GM23338 (cell line): ENCODE results near the gene RNF40. TPM values are rescaled to one million over a fixed set of nuclear protein-coding genes. Genes with fewer than 3 reads are reported as not detected.

ENCODE experiments used
- ATAC-seq: fragments of 200-7000 bp; cut with Tn5 transposase; 3 replicates; pipeline ENCODE4 v1.9.1; 2020
- DNase-seq: peaks from one replicate; pipeline ENCODE4 v3.0.0-alpha.2; 2015; ENCODE audit warnings: low spot score
- H2AFZ ChIP-seq: fragments of 200-600 bp; sonication (generic); 2 replicates; pipeline ENCODE4 v1.8.0; 2016; ENCODE audit warnings: antibody characterized with exemption, mild to moderate bottlenecking, moderate library complexity
- H3F3A ChIP-seq: fragments of 200-600 bp; sonication (generic); replicated peaks from 2 replicates; pipeline ENCODE4 v1.8.0; 2017; ENCODE audit warnings: antibody characterized with exemption, mixed run types, low read depth
- H3K27ac ChIP-seq: fragments of 200-600 bp; sonication (generic); 2 replicates; pipeline ENCODE4 v1.6.1; 2016; ENCODE audit warnings: low read depth
- H3K27me3 ChIP-seq: fragments of 200-600 bp; sonication (generic); 2 replicates; pipeline ENCODE4 v1.8.0; 2016; ENCODE audit warnings: mild to moderate bottlenecking, mixed run types, moderate library complexity; ENCODE audit not compliant: insufficient read depth
- H3K36me3 ChIP-seq: fragments of 200-600 bp; sonication (generic); 2 replicates; pipeline ENCODE4 v1.8.0; 2016; ENCODE audit warnings: mild to moderate bottlenecking; ENCODE audit not compliant: insufficient read depth
- H3K4me1 ChIP-seq: fragments of 200-600 bp; sonication (generic); 2 replicates; pipeline ENCODE4 v1.8.0; 2016; ENCODE audit warnings: mild to moderate bottlenecking, moderate library complexity; ENCODE audit not compliant: insufficient read depth
- H3K4me2 ChIP-seq: fragments of 200-600 bp; sonication (generic); 2 replicates; pipeline ENCODE4 v1.7.1; 2017; ENCODE audit warnings: mixed run types
- H3K4me3 ChIP-seq: fragments of 200-600 bp; sonication (generic); 2 replicates; pipeline ENCODE4 v1.6.1; 2016; ENCODE audit warnings: mixed run types
- H3K79me2 ChIP-seq: fragments of 200-600 bp; sonication (generic); replicated peaks from 2 replicates; pipeline ENCODE4 v1.8.0; 2017; ENCODE audit warnings: mild to moderate bottlenecking; ENCODE audit not compliant: insufficient read depth
- H3K9me2 ChIP-seq: fragments of 200-600 bp; sonication (generic); 2 replicates; pipeline ENCODE4 v1.8.0; 2017; ENCODE audit not compliant: insufficient read depth
- H4K20me1 ChIP-seq: fragments of 200-600 bp; sonication (generic); replicated peaks from 2 replicates; pipeline ENCODE4 v1.8.0; 2017; ENCODE audit warnings: mild to moderate bottlenecking; ENCODE audit not compliant: insufficient read depth
- H3K27ac Mint-ChIP-seq: 2 replicates; pipeline ENCODE4 v1.8.0; 2020; ENCODE audit warnings: inconsistent platforms, mild to moderate bottlenecking, moderate library complexity, mixed read lengths
- H3K27me3 Mint-ChIP-seq: 3 replicates; pipeline ENCODE4 v1.8.0; 2022; ENCODE audit warnings: low read depth, mild to moderate bottlenecking, moderate library complexity, mixed read lengths, inconsistent platforms; ENCODE audit not compliant: insufficient read depth, poor library complexity
- H3K36me3 Mint-ChIP-seq: 3 replicates; pipeline ENCODE4 v1.8.0; 2021; ENCODE audit warnings: low read depth, mild to moderate bottlenecking, inconsistent platforms, moderate library complexity, mixed read lengths
- H3K4me1 Mint-ChIP-seq: 3 replicates; pipeline ENCODE4 v1.8.0; 2020; ENCODE audit warnings: mild to moderate bottlenecking, inconsistent platforms, mixed read lengths
- H3K4me3 Mint-ChIP-seq: 3 replicates; pipeline ENCODE4 v1.8.0; 2021; ENCODE audit warnings: moderate library complexity, mild to moderate bottlenecking, inconsistent platforms, mixed read lengths
- H3K9me3 Mint-ChIP-seq: 3 replicates; pipeline ENCODE4 v1.8.0; 2020; ENCODE audit warnings: moderate library complexity, mild to moderate bottlenecking, inconsistent platforms, mixed read lengths
- CREB1 ChIP-seq: fragments of 250-450 bp; sonication (Bioruptor Pico); IDR thresholded peaks from 2 replicates; pipeline ENCODE4 v1.5.0; 2020; ENCODE audit warnings: low read depth, mild to moderate bottlenecking, moderate library complexity
- EZH2phosphoT487 ChIP-seq: fragments of 200-600 bp; sonication (generic); IDR thresholded peaks from one replicate; pipeline ENCODE4 v1.8.1; 2018; ENCODE audit warnings: antibody characterized with exemption; ENCODE audit not compliant: unreplicated experiment
- JUNB ChIP-seq: IDR thresholded peaks from one replicate; pipeline ENCODE4 v1.6.1; 2016; ENCODE audit warnings: antibody characterized with exemption; ENCODE audit not compliant: unreplicated experiment
- NANOG ChIP-seq: IDR thresholded peaks from 2 replicates; pipeline ENCODE4 v1.6.1; 2016; ENCODE audit warnings: antibody characterized with exemption, borderline replicate concordance
- STAT1 ChIP-seq: IDR thresholded peaks from one replicate; pipeline ENCODE4 v1.6.1; 2016; ENCODE audit warnings: antibody characterized with exemption; ENCODE audit not compliant: unreplicated experiment
- ZNF114 ChIP-seq: fragments of 250-450 bp; sonication (Bioruptor Pico); IDR thresholded peaks from 2 replicates; pipeline ENCODE4 v1.5.0; 2020; ENCODE audit warnings: mild to moderate bottlenecking, moderate library complexity
- ZNF331 ChIP-seq: fragments of 250-450 bp; sonication (Bioruptor Pico); IDR thresholded peaks from 2 replicates; pipeline ENCODE4 v1.5.0; 2020; ENCODE audit warnings: low read depth, mild to moderate bottlenecking, moderate library complexity
- polyA plus RNA-seq: library from polyadenylated mRNA; unstranded; fragments of >200 nt; fragmentation: Nextera tagmentation; extraction: Ambion mirVana; gene quantifications from 2 replicates; pipeline ENCODE4 v1.2.1, GENCODE V29; 2016
- total RNA-seq: library from RNA; depleted of rRNA; stranded (reverse); fragments of >200 nt; shearing (Covaris generic); gene quantifications from 2 replicates; pipeline ENCODE4 v1.2.3, GENCODE V29; 2014
- TF ChIP-seq, protein P1 (sequence below): fragments of 250-450 bp; sonication (Bioruptor Pico); IDR thresholded peaks from 2 replicates; pipeline ENCODE4 v1.5.0; 2020; ENCODE audit warnings: mild to moderate bottlenecking, moderate library complexity
- TF ChIP-seq, protein P2 (sequence below): IDR thresholded peaks from one replicate; pipeline ENCODE4 v1.6.1; 2018; ENCODE audit warnings: antibody characterized with exemption; ENCODE audit not compliant: unreplicated experiment
- TF ChIP-seq, protein P3 (sequence below): IDR thresholded peaks from 2 replicates; pipeline ENCODE4 v1.6.1; 2016; ENCODE audit warnings: antibody characterized with exemption
- TF ChIP-seq, protein P4 (sequence below), 2 experiments: fragments of 200-600 bp in 1 of 2; sonication (generic) in 1 of 2; conservative IDR thresholded peaks; 2 replicates each; pipeline versions ENCODE4 v1.5.1 to v1.6.1; 2016 to 2017; ENCODE audit warnings: antibody characterized with exemption in 2 of 2, low read depth in 2 of 2, mild to moderate bottlenecking in 2 of 2, moderate library complexity in 1 of 2

Gene RNF40
- total and polyA plus RNA-seq, 2 experiments from 2014 or later: 36.0 to 78.5 TPM

DNA sequence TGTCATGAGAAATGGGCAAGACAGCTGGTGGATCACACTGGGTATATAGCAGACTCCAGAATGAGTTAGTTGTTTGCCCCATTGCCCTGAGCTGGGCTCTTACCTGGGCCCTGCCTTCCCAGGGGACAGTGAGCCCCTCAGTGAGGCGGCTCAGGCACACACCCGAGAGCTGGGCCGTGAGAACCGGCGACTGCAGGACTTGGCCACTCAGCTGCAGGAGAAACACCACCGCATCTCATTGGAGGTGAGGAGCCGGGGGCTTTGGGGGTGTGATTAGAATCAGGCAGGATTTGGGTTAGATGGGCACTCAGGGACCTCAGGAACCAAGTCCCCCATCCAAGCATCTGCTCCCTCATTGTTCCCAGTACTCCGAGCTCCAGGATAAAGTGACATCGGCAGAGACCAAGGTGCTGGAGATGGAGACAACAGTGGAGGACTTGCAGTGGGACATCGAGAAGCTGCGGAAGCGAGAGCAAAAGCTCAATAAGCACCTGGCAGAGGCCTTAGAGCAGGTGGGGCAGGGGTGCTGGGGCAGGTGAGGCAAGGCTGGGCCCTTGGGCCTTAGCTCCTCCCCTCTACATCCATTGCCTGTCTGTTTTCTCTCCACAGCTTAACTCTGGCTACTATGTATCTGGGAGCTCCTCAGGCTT, 2.8 kb downstream of the RNF40 start (continued):
- TF ChIP-seq, protein P1, sequence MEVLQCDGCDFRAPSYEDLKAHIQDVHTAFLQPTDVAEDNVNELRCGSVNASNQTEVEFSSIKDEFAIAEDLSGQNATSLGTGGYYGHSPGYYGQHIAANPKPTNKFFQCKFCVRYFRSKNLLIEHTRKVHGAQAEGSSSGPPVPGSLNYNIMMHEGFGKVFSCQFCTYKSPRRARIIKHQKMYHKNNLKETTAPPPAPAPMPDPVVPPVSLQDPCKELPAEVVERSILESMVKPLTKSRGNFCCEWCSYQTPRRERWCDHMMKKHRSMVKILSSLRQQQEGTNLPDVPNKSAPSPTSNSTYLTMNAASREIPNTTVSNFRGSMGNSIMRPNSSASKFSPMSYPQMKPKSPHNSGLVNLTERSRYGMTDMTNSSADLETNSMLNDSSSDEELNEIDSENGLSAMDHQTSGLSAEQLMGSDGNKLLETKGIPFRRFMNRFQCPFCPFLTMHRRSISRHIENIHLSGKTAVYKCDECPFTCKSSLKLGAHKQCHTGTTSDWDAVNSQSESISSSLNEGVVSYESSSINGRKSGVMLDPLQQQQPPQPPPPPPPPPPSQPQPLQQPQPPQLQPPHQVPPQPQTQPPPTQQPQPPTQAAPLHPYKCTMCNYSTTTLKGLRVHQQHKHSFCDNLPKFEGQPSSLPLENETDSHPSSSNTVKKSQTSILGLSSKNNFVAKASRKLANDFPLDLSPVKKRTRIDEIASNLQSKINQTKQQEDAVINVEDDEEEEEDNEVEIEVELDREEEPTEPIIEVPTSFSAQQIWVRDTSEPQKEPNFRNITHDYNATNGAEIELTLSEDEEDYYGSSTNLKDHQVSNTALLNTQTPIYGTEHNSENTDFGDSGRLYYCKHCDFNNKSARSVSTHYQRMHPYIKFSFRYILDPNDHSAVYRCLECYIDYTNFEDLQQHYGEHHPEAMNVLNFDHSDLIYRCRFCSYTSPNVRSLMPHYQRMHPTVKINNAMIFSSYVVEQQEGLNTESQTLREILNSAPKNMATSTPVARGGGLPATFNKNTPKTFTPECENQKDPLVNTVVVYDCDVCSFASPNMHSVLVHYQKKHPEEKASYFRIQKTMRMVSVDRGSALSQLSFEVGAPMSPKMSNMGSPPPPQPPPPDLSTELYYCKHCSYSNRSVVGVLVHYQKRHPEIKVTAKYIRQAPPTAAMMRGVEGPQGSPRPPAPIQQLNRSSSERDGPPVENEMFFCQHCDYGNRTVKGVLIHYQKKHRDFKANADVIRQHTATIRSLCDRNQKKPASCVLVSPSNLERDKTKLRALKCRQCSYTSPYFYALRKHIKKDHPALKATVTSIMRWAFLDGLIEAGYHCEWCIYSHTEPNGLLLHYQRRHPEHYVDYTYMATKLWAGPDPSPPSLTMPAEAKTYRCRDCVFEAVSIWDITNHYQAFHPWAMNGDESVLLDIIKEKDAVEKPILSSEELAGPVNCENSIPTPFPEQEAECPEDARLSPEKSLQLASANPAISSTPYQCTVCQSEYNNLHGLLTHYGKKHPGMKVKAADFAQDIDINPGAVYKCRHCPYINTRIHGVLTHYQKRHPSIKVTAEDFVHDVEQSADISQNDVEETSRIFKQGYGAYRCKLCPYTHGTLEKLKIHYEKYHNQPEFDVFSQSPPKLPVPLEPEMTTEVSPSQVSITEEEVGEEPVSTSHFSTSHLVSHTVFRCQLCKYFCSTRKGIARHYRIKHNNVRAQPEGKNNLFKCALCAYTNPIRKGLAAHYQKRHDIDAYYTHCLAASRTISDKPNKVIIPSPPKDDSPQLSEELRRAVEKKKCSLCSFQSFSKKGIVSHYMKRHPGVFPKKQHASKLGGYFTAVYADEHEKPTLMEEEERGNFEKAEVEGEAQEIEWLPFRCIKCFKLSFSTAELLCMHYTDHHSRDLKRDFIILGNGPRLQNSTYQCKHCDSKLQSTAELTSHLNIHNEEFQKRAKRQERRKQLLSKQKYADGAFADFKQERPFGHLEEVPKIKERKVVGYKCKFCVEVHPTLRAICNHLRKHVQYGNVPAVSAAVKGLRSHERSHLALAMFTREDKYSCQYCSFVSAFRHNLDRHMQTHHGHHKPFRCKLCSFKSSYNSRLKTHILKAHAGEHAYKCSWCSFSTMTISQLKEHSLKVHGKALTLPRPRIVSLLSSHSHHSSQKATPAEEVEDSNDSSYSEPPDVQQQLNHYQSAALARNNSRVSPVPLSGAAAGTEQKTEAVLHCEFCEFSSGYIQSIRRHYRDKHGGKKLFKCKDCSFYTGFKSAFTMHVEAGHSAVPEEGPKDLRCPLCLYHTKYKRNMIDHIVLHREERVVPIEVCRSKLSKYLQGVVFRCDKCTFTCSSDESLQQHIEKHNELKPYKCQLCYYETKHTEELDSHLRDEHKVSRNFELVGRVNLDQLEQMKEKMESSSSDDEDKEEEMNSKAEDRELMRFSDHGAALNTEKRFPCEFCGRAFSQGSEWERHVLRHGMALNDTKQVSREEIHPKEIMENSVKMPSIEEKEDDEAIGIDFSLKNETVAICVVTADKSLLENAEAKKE (CRISPR knock-in tag): no peak
- no peak for TF ChIP-seq ZNF114 (CRISPR knock-in tag)

DNA sequence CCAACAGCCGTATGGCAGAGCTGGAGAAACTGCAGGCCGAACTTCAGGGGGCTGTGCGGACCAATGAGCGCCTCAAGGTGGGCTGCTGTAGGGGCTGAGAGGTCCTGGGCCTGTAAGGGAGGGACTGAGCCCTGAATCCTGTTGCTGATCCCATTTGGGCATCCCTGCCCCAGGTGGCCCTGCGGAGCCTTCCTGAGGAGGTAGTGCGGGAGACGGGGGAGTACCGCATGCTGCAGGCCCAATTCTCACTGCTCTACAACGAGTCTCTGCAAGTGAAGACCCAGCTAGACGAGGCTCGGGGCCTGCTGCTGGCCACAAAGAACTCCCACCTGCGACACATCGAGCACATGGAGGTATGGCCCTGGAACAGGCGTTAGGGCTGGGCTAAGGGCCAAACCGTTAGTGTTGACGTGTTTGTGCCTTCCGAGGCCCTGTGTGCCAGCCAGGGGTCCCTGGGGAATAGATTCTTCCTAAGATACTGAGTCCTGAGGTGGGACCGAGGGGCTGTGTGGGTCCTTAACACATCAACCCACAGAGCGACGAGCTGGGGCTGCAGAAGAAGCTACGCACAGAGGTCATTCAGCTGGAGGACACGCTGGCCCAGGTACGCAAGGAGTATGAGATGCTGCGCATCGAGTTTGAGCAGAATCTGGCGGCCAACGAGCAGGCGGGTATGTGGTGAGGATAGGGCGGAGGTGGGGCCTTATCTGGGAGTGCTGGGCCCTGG, 4.2 kb downstream of the RNF40 start:
- Mint-ChIP-seq H3K36me3 (peaks cover 86% of the 10 kb centered on the region), H3K4me3 (no peak overlapping the region), H3K27me3 (peaks cover 14% of the 10 kb centered on the region), H3K4me1 (peaks cover 6% of the 10 kb centered on the region), H3K27ac (no peak overlapping the region), H3K9me3 (no peaks in the 10 kb centered on the region; the same call in 2 of the 3 replicates)
- Histone ChIP-seq H3F3A (no peaks in the 10 kb centered on the region), H3K4me2 (no peak overlapping the region), H3K27ac (no peak overlapping the region), H4K20me1 (peaks cover 21% of the 10 kb centered on the region), H3K79me2 (peaks cover 24% of the 10 kb centered on the region), H3K9me2 (no peaks in the 10 kb centered on the region), H3K36me3 (peaks cover 44% of the 10 kb centered on the region), H3K4me3 (no peak overlapping the region), H3K4me1 (no peaks in the 10 kb centered on the region), H3K27me3 (no peaks in the 10 kb centered on the region), H2AFZ (no peak overlapping the region)
- no peak for ATAC-seq
- no peak for DNase-seq
- TF ChIP-seq EZH2phosphoT487 (no peak), CREB1 (no peak), NANOG (no peak), STAT1 (no peak), ZNF114 (CRISPR knock-in tag) (no peak), JUNB (no peak), ZNF331 (CRISPR knock-in tag) (no peak)
- TF ChIP-seq, protein P2, sequence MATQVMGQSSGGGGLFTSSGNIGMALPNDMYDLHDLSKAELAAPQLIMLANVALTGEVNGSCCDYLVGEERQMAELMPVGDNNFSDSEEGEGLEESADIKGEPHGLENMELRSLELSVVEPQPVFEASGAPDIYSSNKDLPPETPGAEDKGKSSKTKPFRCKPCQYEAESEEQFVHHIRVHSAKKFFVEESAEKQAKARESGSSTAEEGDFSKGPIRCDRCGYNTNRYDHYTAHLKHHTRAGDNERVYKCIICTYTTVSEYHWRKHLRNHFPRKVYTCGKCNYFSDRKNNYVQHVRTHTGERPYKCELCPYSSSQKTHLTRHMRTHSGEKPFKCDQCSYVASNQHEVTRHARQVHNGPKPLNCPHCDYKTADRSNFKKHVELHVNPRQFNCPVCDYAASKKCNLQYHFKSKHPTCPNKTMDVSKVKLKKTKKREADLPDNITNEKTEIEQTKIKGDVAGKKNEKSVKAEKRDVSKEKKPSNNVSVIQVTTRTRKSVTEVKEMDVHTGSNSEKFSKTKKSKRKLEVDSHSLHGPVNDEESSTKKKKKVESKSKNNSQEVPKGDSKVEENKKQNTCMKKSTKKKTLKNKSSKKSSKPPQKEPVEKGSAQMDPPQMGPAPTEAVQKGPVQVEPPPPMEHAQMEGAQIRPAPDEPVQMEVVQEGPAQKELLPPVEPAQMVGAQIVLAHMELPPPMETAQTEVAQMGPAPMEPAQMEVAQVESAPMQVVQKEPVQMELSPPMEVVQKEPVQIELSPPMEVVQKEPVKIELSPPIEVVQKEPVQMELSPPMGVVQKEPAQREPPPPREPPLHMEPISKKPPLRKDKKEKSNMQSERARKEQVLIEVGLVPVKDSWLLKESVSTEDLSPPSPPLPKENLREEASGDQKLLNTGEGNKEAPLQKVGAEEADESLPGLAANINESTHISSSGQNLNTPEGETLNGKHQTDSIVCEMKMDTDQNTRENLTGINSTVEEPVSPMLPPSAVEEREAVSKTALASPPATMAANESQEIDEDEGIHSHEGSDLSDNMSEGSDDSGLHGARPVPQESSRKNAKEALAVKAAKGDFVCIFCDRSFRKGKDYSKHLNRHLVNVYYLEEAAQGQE: no peak
- TF ChIP-seq, protein P3, sequence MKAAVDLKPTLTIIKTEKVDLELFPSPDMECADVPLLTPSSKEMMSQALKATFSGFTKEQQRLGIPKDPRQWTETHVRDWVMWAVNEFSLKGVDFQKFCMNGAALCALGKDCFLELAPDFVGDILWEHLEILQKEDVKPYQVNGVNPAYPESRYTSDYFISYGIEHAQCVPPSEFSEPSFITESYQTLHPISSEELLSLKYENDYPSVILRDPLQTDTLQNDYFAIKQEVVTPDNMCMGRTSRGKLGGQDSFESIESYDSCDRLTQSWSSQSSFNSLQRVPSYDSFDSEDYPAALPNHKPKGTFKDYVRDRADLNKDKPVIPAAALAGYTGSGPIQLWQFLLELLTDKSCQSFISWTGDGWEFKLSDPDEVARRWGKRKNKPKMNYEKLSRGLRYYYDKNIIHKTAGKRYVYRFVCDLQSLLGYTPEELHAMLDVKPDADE: no peak
- TF ChIP-seq, protein P4, sequence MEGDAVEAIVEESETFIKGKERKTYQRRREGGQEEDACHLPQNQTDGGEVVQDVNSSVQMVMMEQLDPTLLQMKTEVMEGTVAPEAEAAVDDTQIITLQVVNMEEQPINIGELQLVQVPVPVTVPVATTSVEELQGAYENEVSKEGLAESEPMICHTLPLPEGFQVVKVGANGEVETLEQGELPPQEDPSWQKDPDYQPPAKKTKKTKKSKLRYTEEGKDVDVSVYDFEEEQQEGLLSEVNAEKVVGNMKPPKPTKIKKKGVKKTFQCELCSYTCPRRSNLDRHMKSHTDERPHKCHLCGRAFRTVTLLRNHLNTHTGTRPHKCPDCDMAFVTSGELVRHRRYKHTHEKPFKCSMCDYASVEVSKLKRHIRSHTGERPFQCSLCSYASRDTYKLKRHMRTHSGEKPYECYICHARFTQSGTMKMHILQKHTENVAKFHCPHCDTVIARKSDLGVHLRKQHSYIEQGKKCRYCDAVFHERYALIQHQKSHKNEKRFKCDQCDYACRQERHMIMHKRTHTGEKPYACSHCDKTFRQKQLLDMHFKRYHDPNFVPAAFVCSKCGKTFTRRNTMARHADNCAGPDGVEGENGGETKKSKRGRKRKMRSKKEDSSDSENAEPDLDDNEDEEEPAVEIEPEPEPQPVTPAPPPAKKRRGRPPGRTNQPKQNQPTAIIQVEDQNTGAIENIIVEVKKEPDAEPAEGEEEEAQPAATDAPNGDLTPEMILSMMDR (conservative IDR thresholded peaks at IDR 0.05; ENCODE audit: low read depth in 2 of 2): no peak
